Measurements from ENCODE around the gene RALA. TPM values are rescaled to one million over a fixed set of nuclear protein-coding genes. Genes with fewer than 3 reads are reported as not detected.
A peak's percentile ranks its signal among the peaks of the same experiment; 100 is the strongest.

Gene RALA
- total RNA-seq, 4 donors from 2014 or later: 5.4 to 29.8 (median 17.9) TPM

- Histone ChIP-seq H3K36me3 (no peaks in the 10 kb centered on the region), H3K9me3 (no peaks in the 10 kb centered on the region), H3K27ac (peak overlapping the region in 1 of 4 donors; percentile 93), H3K4me3 (no peak overlapping the region), H3K4me1 (peaks cover 9 to 31% (median 25%) of the 10 kb centered on the region in 4 donors), H3K27me3 (no peaks in the 10 kb centered on the region)
- intact Hi-C loops (cut with DNase I; ENCODE audit: low total_unique reads) (loop anchor here (5.0 kb wide), 1 partner anchor 250 kb away; no protein-coding TSS in a partner anchor), in situ Hi-C loops (cut with MboI; ENCODE audit: low pct_ligation_motif_present in 1 of 4, low pct_unique_long_range_greater_than_20kb in 1 of 4, low sequenced_read_pairs in 3 of 4) (no loop called here)
- WGBS, 2 donors (ENCODE audit: low coverage in 1 of 2): 65% methylated on average over 1 of the region's 1 CpG; no CpG with 5 or more reads in 1 of the 2 donors
- TF ChIP-seq CTCF (IDR thresholded peaks at IDR 0.05) (peak in 1 of 5 experiments; percentile 5), POLR2A (IDR thresholded peaks at IDR 0.05) (no peak)
- DNase-seq: no peak
Observed at GRCh38 chr7:39621784-39622411, 1.5 kb upstream of the RALA start.

DNA sequence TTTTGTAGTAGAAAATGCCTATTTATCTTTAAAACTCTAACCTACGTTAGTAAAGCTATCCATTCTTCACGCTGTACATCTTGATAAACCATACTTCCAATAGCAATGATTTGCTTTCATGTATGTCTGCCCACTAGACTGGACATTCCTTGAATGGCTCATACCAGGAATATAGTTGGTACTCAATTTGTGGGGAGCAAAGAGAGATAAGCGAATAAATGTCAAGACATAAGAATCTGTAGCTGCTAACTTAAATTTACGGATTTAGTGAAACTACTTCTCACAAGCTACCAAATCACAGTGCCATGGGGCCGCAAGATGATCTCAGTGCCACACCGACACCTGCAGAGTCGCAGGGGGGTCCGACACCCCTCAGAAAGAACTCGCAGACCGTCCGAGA, 763 bp upstream of the RALA start:
- Histone ChIP-seq H3K4me3 (peak overlapping the region; percentile 68 to 88 (median 80)), H3K4me1 (peaks cover 9 to 39% (median 31%) of the 10 kb centered on the region in 4 donors), H3K27me3 (no peaks in the 10 kb centered on the region), H3K36me3 (no peaks in the 10 kb centered on the region), H3K27ac (peak overlapping the region; percentile 87 to 95 (median 93)), H3K9me3 (no peaks in the 10 kb centered on the region)
- intact Hi-C loops (cut with DNase I; ENCODE audit: low total_unique reads): loop anchor here (5.0 kb wide), 1 partner anchor 250 kb away; no protein-coding TSS in a partner anchor
- no peak for DNase-seq
- 36 to 42% methylated on average over 3 to 11 of the region's 11 CpGs for WGBS, 2 donors (ENCODE audit: low coverage in 1 of 2)
- TF ChIP-seq CTCF (IDR thresholded peaks at IDR 0.05): no peak
- TF ChIP-seq POLR2A (IDR thresholded peaks at IDR 0.05): no peak
- no peak for TF ChIP-seq EP300 (IDR thresholded peaks at IDR 0.05; ENCODE audit: low read depth)
- TF ChIP-seq POLR2AphosphoS5 (IDR thresholded peaks at IDR 0.05): no peak
- in situ Hi-C loops (cut with MboI; ENCODE audit: low pct_ligation_motif_present in 1 of 4, low pct_unique_long_range_greater_than_20kb in 1 of 4, low sequenced_read_pairs in 3 of 4): no loop called here

DNA sequence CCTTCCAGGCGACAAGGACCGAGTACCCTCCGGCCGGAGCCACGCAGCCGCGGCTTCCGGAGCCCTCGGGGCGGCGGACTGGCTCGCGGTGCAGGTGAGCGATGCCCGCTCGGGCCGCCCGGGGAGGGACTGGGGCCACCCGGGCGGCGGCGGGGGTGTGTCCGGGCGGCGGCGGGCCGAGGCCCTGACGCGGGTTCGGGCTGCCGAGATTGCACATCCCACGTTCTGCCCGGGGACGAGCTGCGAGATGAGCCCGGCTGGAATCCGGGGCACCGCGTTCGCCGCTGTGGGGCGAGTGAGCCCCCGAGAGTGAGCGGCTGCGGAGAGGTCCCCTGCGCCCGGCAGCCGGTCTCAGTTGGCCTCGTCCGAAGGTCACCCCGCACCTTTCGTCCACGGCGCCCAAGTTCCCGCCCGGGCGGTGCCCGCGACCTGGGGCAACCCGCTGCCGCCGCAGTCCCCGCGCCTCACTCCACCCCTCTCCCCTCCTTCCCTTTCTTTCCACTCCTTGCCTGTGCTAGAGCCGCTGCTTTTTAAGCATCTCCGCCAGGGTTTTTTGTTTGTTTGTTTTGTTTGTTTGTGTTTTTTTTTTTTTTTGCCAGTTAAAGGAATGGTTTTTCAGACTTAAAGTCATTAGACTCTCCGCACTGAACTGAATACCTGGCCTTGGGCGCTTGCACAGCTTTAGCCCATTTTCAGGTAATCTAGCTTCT, 515 bp downstream of the RALA start:
- H3K4me3 ChIP-seq: peak overlapping the region; percentile 68 to 88 (median 80)
- peak; percentile 76 for DNase-seq
- intact Hi-C loops (cut with DNase I; ENCODE audit: low total_unique reads) (loop anchor here (5.0 kb wide), 1 partner anchor 248 kb away; no protein-coding TSS in a partner anchor), in situ Hi-C loops (cut with MboI; ENCODE audit: low pct_ligation_motif_present in 1 of 4, low pct_unique_long_range_greater_than_20kb in 1 of 4, low sequenced_read_pairs in 3 of 4) (no loop called here)
- no peaks in the 10 kb centered on the region for H3K9me3 ChIP-seq
- TF ChIP-seq POLR2AphosphoS5 (IDR thresholded peaks at IDR 0.05) (peak in 1 of 3 donors; percentile 1), EP300 (IDR thresholded peaks at IDR 0.05; ENCODE audit: low read depth) (no peak), CTCF (IDR thresholded peaks at IDR 0.05) (no peak), POLR2A (IDR thresholded peaks at IDR 0.05) (peak; percentile 6)
- no peaks in the 10 kb centered on the region for H3K36me3 ChIP-seq
- peaks cover 9 to 49% (median 39%) of the 10 kb centered on the region in 4 donors for H3K4me1 ChIP-seq
- peak overlapping the region; percentile 87 to 95 (median 93) for H3K27ac ChIP-seq
- whole genome bisulfite sequencing, 2 donors (ENCODE audit: low coverage in 1 of 2): 0% methylated on average over 2 to 55 of the region's 68 CpGs
- H3K27me3 ChIP-seq: no peaks in the 10 kb centered on the region

DNA sequence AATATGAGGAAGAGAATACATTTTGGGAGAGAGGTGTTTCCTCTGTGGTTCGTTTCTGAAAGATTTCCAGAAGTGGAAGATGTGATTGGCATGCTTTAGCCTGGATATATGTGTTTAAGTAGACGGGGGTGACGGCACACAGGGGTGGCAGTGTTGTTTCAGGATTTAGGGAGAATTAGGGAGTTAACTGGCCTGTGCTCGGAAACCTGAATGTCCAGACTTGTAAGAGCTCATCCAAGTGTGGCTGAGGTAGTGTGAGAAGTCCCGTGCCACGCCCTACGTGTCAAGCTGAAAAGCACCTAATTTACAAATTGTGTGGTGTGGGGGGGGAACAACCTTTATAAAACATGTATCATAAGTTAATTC, 1.1 kb downstream of the RALA start:
- 0 to 1% methylated on average over 1 to 7 of the region's 7 CpGs for WGBS, 2 donors (ENCODE audit: low coverage in 1 of 2)
- Histone ChIP-seq H3K27me3 (no peaks in the 10 kb centered on the region), H3K27ac (peak overlapping the region; percentile 87 to 95 (median 93)), H3K4me3 (peak overlapping the region; percentile 68 to 88 (median 80)), H3K36me3 (no peaks in the 10 kb centered on the region), H3K4me1 (peaks cover 9 to 49% (median 39%) of the 10 kb centered on the region in 4 donors), H3K9me3 (no peaks in the 10 kb centered on the region)
- intact Hi-C loops (cut with DNase I; ENCODE audit: low total_unique reads) (loop anchor here (5.0 kb wide), 1 partner anchor 248 kb away; no protein-coding TSS in a partner anchor), in situ Hi-C loops (cut with MboI; ENCODE audit: low pct_ligation_motif_present in 1 of 4, low pct_unique_long_range_greater_than_20kb in 1 of 4, low sequenced_read_pairs in 3 of 4) (no loop called here)
- DNase-seq: no peak
- no peak for TF ChIP-seq CTCF (IDR thresholded peaks at IDR 0.05)
- no peak for TF ChIP-seq POLR2A (IDR thresholded peaks at IDR 0.05)
- no peak for TF ChIP-seq EP300 (IDR thresholded peaks at IDR 0.05; ENCODE audit: low read depth)

Data from transverse colon (tissue), 4 donors.